Thyroid gland (tissue), 4 donors: ENCODE results near the gene CCDC106. TPM values are rescaled to one million over a fixed set of nuclear protein-coding genes. Genes with fewer than 3 reads are reported as not detected.

ENCODE experiments used
- DNase-seq, 2 donors: peaks; one replicate each; pipeline ENCODE4 v3.0.0-alpha.2; 2019
- H3K27ac ChIP-seq, 3 donors: fragments of 200-600 bp; sonication (generic); 1 replicate in 2 of 3; 2 replicates in 1 of 3; pipeline ENCODE4 v1.5.1; 2016 to 2019; ENCODE audit warnings: mild to moderate bottlenecking in 1 of 3, moderate library complexity in 1 of 3
- H3K27me3 ChIP-seq: fragments of 200-600 bp; sonication (generic); one replicate; pipeline ENCODE4 v1.5.1; 2019
- H3K36me3 ChIP-seq, 2 donors: fragments of 200-600 bp; sonication (generic); one replicate each; pipeline ENCODE4 v1.5.1; 2016 to 2019
- H3K4me1 ChIP-seq, 2 donors: fragments of 200-600 bp; sonication (generic); one replicate each; pipeline ENCODE4 v1.5.1; 2017 to 2019
- H3K4me3 ChIP-seq, 3 donors: fragments of 200-600 bp; sonication (generic); replicated peaks in 1 of 3; 1 replicate in 2 of 3; 2 replicates in 1 of 3; pipeline ENCODE4 v1.5.1; 2016; ENCODE audit warnings: mild to moderate bottlenecking in 1 of 3
- H3K9me3 ChIP-seq: fragments of 200-600 bp; sonication (generic); one replicate; pipeline ENCODE4 v1.5.1; 2017
- POLR2A ChIP-seq, 2 donors: fragments of 450-650 bp; IDR thresholded peaks; one replicate each; pipeline ENCODE4 v1.6.1; 2017; ENCODE audit warnings: antibody characterized with exemption in 2 of 2, mild to moderate bottlenecking in 2 of 2, moderate library complexity in 1 of 2
- WGBS, 2 donors: methylation state at CpG; one replicate each; pipeline ENCODE4 v1.1.5; 2017; 5-methylcytosine and 5-hydroxymethylcytosine counted together
- intact Hi-C: fragments of 100-400 bp; cut with DNase I; formaldehyde crosslinking; loops from one replicate; pipeline ENCODE4 v1.15.1; 2023
- total RNA-seq, 4 donors: library from RNA; depleted of rRNA; stranded (reverse); fragments of >200 nt; gene quantifications; one replicate each; pipeline ENCODE4 v1.2.3, GENCODE V29; 2016
- TF ChIP-seq, protein P1 (sequence below), 6 experiments: fragments of 200-600 bp in 3 of 6; fragments of 450-650 bp in 3 of 6; sonication (generic) in 3 of 6; IDR thresholded peaks; one replicate each; pipeline ENCODE4 v1.5.1; 2016 to 2019; ENCODE audit warnings: antibody characterized with exemption in 6 of 6, mild to moderate bottlenecking in 2 of 6, inconsistent platforms in 1 of 6, moderate library complexity in 1 of 6

CCDC106 gene
- total RNA-seq, 4 donors from 2014 or later: 11.2 to 23.2 (median 20.7) TPM

DNA sequence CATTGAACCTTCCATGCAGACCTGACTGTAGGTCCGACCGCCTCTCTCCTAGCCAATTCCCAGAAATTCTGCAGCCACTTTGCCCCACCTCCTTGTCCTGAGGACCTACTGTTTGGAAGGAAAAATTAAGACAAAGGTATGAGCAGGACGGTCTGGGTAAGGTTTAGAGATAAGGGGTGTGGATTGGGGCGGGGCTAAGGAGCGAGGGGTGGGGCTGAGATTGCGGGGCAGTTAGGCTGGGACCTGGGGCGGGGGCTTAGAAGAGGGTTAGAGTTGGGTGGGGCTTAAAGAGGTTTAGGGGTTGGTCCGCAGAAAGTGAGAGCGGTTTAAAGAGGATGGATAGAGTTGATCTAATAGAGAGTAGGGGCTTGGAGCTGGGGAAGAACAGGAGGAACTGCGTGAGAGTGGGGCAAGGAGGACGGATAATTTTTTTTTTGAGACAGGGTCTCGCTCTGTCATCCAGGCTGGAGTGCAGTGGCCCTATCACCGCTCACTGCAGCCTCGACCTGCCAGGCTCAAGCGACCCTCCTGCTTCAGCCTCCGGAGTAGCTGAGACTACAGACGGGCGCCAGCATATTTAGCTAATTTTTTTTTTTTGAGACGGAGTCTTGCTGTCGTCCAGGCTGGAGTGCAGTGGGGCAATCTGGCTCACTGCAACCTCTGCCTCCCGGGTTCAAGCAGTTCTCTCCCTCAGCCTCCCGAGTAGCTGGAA is 44.3 kb upstream of the CCDC106 start:
- WGBS, 2 donors: 69 to 71% methylated on average over 22 of the region's 22 CpGs
- H3K27ac ChIP-seq: no peak overlapping the region
- DNase-seq: no peak
- H3K4me3 ChIP-seq: no peak overlapping the region
- TF ChIP-seq POLR2A (IDR thresholded peaks at IDR 0.05): no peak
- TF ChIP-seq, protein P1, sequence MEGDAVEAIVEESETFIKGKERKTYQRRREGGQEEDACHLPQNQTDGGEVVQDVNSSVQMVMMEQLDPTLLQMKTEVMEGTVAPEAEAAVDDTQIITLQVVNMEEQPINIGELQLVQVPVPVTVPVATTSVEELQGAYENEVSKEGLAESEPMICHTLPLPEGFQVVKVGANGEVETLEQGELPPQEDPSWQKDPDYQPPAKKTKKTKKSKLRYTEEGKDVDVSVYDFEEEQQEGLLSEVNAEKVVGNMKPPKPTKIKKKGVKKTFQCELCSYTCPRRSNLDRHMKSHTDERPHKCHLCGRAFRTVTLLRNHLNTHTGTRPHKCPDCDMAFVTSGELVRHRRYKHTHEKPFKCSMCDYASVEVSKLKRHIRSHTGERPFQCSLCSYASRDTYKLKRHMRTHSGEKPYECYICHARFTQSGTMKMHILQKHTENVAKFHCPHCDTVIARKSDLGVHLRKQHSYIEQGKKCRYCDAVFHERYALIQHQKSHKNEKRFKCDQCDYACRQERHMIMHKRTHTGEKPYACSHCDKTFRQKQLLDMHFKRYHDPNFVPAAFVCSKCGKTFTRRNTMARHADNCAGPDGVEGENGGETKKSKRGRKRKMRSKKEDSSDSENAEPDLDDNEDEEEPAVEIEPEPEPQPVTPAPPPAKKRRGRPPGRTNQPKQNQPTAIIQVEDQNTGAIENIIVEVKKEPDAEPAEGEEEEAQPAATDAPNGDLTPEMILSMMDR (IDR thresholded peaks at IDR 0.05): no peak
- intact Hi-C loops: no loop called here
- no peaks in the 10 kb centered on the region for H3K36me3 ChIP-seq
- H3K4me1 ChIP-seq: peaks cover 19 to 27% of the 10 kb centered on the region in 2 donors
- no peaks in the 10 kb centered on the region for H3K27me3 ChIP-seq
- no peaks in the 10 kb centered on the region for H3K9me3 ChIP-seq

DNA sequence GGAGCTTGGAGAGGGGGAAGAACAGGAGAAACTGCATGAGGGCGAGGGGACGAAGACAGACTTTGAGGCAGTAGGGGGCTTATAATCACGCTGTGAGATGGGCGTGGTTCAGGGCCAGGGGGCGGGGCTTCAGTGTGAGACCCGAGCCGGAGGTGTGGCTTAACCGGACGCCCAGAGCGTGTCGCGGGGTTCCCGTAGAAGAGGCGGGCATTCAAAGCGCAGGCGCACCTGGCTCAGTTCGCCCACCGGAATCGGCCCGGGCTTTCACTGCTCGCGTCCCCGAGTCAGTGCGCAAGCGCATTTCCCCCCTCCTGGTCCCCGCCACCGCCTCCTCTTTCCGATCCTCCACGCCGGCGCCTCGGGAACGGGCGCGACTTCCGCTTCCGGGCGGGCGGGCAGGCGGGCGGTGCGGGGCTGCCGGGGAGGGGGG is 42.8 kb upstream of the CCDC106 start:
- peak; percentile 98 to 99 for DNase-seq
- Histone ChIP-seq H3K4me1 (peaks cover 19 to 27% of the 10 kb centered on the region in 2 donors), H3K36me3 (no peaks in the 10 kb centered on the region), H3K27me3 (no peaks in the 10 kb centered on the region), H3K27ac (peak overlapping the region; percentile 92 to 94 (median 94)), H3K9me3 (no peaks in the 10 kb centered on the region), H3K4me3 (peak overlapping the region in 2 of 3 donors; percentile 66 to 95)
- 1 to 2% methylated on average over 19 to 29 of the region's 43 CpGs for WGBS, 2 donors
- TF ChIP-seq, protein P1 (IDR thresholded peaks at IDR 0.05): no peak
- TF ChIP-seq POLR2A (IDR thresholded peaks at IDR 0.05): peak in 1 of 2 donors; percentile 42
- intact Hi-C loops: loop anchor here (5.0 kb wide), 1 partner anchor 88 kb away; no protein-coding TSS in a partner anchor

DNA sequence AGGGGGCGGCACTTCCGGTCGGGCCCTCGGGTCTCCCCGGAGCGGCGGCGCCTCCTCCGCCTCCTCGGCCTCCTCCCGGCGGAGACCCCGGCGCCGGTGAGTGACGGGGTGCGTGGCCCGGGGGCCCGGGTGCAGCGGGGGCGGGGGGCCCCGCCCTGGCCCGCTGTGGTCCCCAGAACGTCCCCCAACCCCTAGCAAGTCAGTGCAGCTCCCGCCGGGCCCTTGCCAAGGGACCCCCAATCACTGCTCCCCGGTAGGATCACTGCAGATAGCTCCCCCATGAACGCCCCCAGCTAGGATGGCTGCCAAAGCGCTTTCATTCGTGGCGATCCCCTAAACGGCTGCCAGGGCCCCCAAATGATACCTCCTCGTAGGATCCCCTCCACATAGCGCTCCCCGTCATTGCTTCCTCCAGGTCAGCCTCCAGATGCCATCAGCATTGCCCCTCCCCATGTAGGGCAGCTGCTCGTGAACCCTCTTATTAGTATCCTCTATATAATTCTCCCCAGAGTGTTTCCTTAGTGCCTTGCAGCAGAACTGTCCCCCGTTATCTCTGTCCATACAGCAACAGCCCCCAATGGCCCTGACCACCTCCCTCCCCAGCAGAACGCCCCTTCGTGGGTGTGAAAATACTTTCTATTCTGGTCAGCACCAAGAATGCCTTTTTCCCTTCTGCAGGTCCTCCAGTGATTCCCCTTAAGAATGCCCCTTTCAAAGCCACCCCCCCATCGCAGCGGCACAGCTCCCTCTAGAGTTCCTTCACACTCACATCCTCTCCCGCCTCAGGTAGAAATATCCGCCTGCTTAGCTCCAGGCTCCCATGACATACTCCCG is 42.2 kb upstream of the CCDC106 start, which contains the start of gene ZNF865:
Gene ZNF865 (plus strand): TSS at position 11 of the 834 bp plus-strand sequence. CDS start 7,972 bp downstream, outside the sequence.
- WGBS, 2 donors: 1 to 2% methylated on average over 18 to 24 of the region's 44 CpGs
- Histone ChIP-seq H3K36me3 (no peaks in the 10 kb centered on the region), H3K4me1 (peaks cover 16 to 24% of the 10 kb centered on the region in 2 donors), H3K27me3 (no peaks in the 10 kb centered on the region), H3K9me3 (no peaks in the 10 kb centered on the region), H3K4me3 (peak within 1 kb of the TSS; percentile 66 to 95 (median 83)), H3K27ac (peak within 1 kb of the TSS; percentile 92 to 94 (median 94))
- TF ChIP-seq, protein P1 (IDR thresholded peaks at IDR 0.05): peak; percentile 37 to 80 (median 64)
- no peak for TF ChIP-seq POLR2A (IDR thresholded peaks at IDR 0.05)
- intact Hi-C loops: loop anchor here (5.0 kb wide), 1 partner anchor 89 kb away; no protein-coding TSS in a partner anchor
- peak; percentile 79 to 85 for DNase-seq

DNA sequence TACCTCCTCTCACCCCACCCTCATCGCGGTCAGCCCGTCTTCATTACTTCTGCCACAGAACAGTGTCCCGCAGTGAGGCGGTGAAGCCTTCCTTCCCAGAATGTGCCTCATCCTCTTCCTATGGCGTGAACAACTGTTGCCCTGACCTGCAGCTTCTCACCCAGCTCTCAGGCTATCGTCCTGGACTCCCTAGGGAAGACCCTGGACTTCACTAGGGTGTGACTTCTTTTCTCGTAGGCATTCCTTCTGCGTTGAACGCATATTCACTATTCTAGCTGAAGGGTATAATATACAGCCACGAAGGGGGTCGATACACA is 41.6 kb upstream of the CCDC106 start:
- no peak for DNase-seq
- 16 to 19% methylated on average over 12 of the region's 12 CpGs for WGBS, 2 donors
- Histone ChIP-seq H3K9me3 (no peaks in the 10 kb centered on the region), H3K27me3 (no peaks in the 10 kb centered on the region), H3K4me1 (peaks cover 13 to 18% of the 10 kb centered on the region in 2 donors), H3K36me3 (no peaks in the 10 kb centered on the region), H3K4me3 (peak overlapping the region in 1 of 3 donors; percentile 95), H3K27ac (peak overlapping the region in 1 of 3 donors; percentile 94)
- TF ChIP-seq POLR2A (IDR thresholded peaks at IDR 0.05): no peak
- TF ChIP-seq, protein P1 (IDR thresholded peaks at IDR 0.05): no peak
- intact Hi-C loops: loop anchor here (5.0 kb wide), 1 partner anchor 89 kb away; no protein-coding TSS in a partner anchor
